CD4-positive, alpha-beta T cell (primary cell): ENCODE data around the gene FAM151B. TPM values are rescaled to one million over a fixed set of nuclear protein-coding genes. Genes with fewer than 3 reads are reported as not detected.

Experiments
- ATAC-seq: fragments of 200-7000 bp; cut with Tn5 transposase; one replicate; pipeline ENCODE4 v1.10.0; 2022; ENCODE audit warnings: mild to moderate bottlenecking; ENCODE audit not compliant: poor library complexity
- CTCF ChIA-PET: fragments of 350-600 bp; sonication (Branson Sonifier 250); formaldehyde crosslinking; loops from one replicate; lab custom pipeline; 2021; ENCODE audit warnings: antibody characterized with exemption, inconsistent platforms; lab: Charles Lee
- POLR2A ChIA-PET: fragments of 350-600 bp; sonication (Branson Sonifier 250); formaldehyde crosslinking; loops from one replicate; lab custom pipeline; 2021; ENCODE audit warnings: antibody characterized with exemption, inconsistent platforms; lab: Charles Lee
- DNase-seq, 14 experiments: peaks; one replicate each; pipeline ENCODE4 v3.0.0-alpha.2; 2013 to 2020; ENCODE audit warnings: mixed read lengths in 2 of 14
- H3K27ac ChIP-seq, 2 donors: one replicate each; pipeline versions ENCODE4 v1.5.1 to v1.7.0; 2013; ENCODE audit warnings: low read length in 2 of 2, low read depth in 1 of 2, mild to moderate bottlenecking in 1 of 2
- H3K27me3 ChIP-seq, 2 experiments: 1 replicate in 1 of 2; 2 replicates in 1 of 2; pipeline versions ENCODE4 v1.6.1 to v1.7.0; 2013; ENCODE audit warnings: low read length in 2 of 2, control low read depth in 1 of 2, mild to moderate bottlenecking in 1 of 2, moderate library complexity in 1 of 2; ENCODE audit not compliant: insufficient read depth in 2 of 2, control insufficient read depth in 1 of 2
- H3K36me3 ChIP-seq: one replicate; pipeline ENCODE4 v1.6.1; 2013; ENCODE audit warnings: low read length, control low read depth; ENCODE audit not compliant: insufficient read depth
- H3K4me1 ChIP-seq: one replicate; pipeline ENCODE4 v1.6.1; 2013; ENCODE audit warnings: low read length, control low read depth; ENCODE audit not compliant: insufficient read depth
- H3K4me3 ChIP-seq: one replicate; pipeline ENCODE4 v1.5.1; 2013; ENCODE audit warnings: mild to moderate bottlenecking, low read length, moderate library complexity
- H3K9me3 ChIP-seq, 2 experiments: 1 replicate in 1 of 2; 2 replicates in 1 of 2; pipeline versions ENCODE4 v1.6.1 to v1.7.0; 2013; ENCODE audit warnings: low read length in 2 of 2, mild to moderate bottlenecking in 2 of 2, control low read depth in 1 of 2, moderate library complexity in 1 of 2; ENCODE audit not compliant: control insufficient read depth in 1 of 2, insufficient read depth in 1 of 2
- H3K27ac Mint-ChIP-seq: one replicate; pipeline ENCODE4 v1.8.0; 2020; ENCODE audit warnings: mixed read lengths
- H3K27me3 Mint-ChIP-seq: one replicate; pipeline ENCODE4 v1.8.0; 2021; ENCODE audit warnings: mixed read lengths
- H3K36me3 Mint-ChIP-seq: one replicate; pipeline ENCODE4 v1.8.0; 2021; ENCODE audit warnings: low read depth, mixed read lengths
- H3K4me1 Mint-ChIP-seq: one replicate; pipeline ENCODE4 v1.8.0; 2021; ENCODE audit warnings: low read depth, mixed read lengths
- H3K4me3 Mint-ChIP-seq: one replicate; pipeline ENCODE4 v1.8.0; 2020; ENCODE audit warnings: mild to moderate bottlenecking, mixed read lengths
- H3K9me3 Mint-ChIP-seq: one replicate; pipeline ENCODE4 v1.8.0; 2020; ENCODE audit warnings: mixed read lengths
- CTCF ChIP-seq: fragments of 200-600 bp; IDR thresholded peaks from one replicate; pipeline ENCODE4 v1.8.0; 2022; ENCODE audit warnings: antibody characterized with exemption, mild to moderate bottlenecking
- intact Hi-C, 2 experiments: fragments of 100-400 bp; cut with DNase I in 1 of 2; cut with micrococcal nuclease in 1 of 2; formaldehyde crosslinking; loops; one replicate each; pipeline versions ENCODE4 v1.15.1 to v1.9.0; 2023 to 2025; cut with DNase I, micrococcal nuclease
- total RNA-seq, 174 experiments: library from RNA in 2 of 174; stranded (reverse) in 2 of 174; gene quantifications; one replicate each; pipeline ENCODE4 v1.2.3 and lab custom pipeline; 2021 to 2026

The FAM151B gene
- total RNA-seq, 2 experiments from 2014 or later = 0.33 to 0.61 TPM

- Mint-ChIP-seq H3K27ac (no peak overlapping the region), H3K4me3 (no peak overlapping the region), H3K36me3 (no peaks in the 10 kb centered on the region), H3K27me3 (peaks cover 4% of the 10 kb centered on the region), H3K9me3 (no peaks in the 10 kb centered on the region), H3K4me1 (no peaks in the 10 kb centered on the region)
- Histone ChIP-seq H3K27me3 (peaks cover 0 to 2% of the 10 kb centered on the region in 2 experiments), H3K4me3 (no peak overlapping the region), H3K36me3 (no peaks in the 10 kb centered on the region), H3K4me1 (no peaks in the 10 kb centered on the region), H3K9me3 (no peaks in the 10 kb centered on the region), H3K27ac (no peak overlapping the region)
- ATAC-seq = no peak
- no peak for DNase-seq
- TF ChIP-seq CTCF = no peak
- POLR2A ChIA-PET = no interaction called here
- intact Hi-C loops = no loop called here
- CTCF ChIA-PET = no interaction called here
Measured at GRCh38 chr5:80590766-80591165, 102.9 kb downstream of the FAM151B start.

GRCh38 chr5:80591352-80591751 is 103.5 kb downstream of the FAM151B start:
- H3K27me3 Mint-ChIP-seq = peaks cover 4% of the 10 kb centered on the region
- H3K4me1 Mint-ChIP-seq = no peaks in the 10 kb centered on the region
- H3K4me3 Mint-ChIP-seq = no peak overlapping the region
- no peak overlapping the region for H3K27ac Mint-ChIP-seq
- no peaks in the 10 kb centered on the region for H3K9me3 Mint-ChIP-seq
- no peak for DNase-seq
- Histone ChIP-seq H3K9me3 (no peaks in the 10 kb centered on the region), H3K4me1 (no peaks in the 10 kb centered on the region), H3K27me3 (peaks cover 0 to 2% of the 10 kb centered on the region in 2 experiments), H3K36me3 (no peaks in the 10 kb centered on the region), H3K4me3 (no peak overlapping the region), H3K27ac (no peak overlapping the region)
- intact Hi-C loops = no loop called here
- H3K36me3 Mint-ChIP-seq = no peaks in the 10 kb centered on the region
- ATAC-seq = no peak
- CTCF ChIA-PET = no interaction called here
- no peak for TF ChIP-seq CTCF
- POLR2A ChIA-PET = no interaction called here

- Mint-ChIP-seq H3K9me3 (no peaks in the 10 kb centered on the region), H3K4me1 (no peaks in the 10 kb centered on the region), H3K4me3 (no peak overlapping the region), H3K36me3 (no peaks in the 10 kb centered on the region), H3K27me3 (peaks cover 4% of the 10 kb centered on the region), H3K27ac (no peak overlapping the region)
- Histone ChIP-seq H3K4me1 (no peaks in the 10 kb centered on the region), H3K27me3 (peaks cover 0 to 2% of the 10 kb centered on the region in 2 experiments), H3K27ac (no peak overlapping the region), H3K9me3 (no peaks in the 10 kb centered on the region), H3K36me3 (no peaks in the 10 kb centered on the region), H3K4me3 (no peak overlapping the region)
- ATAC-seq (no peak), DNase-seq (no peak)
- CTCF ChIA-PET = no interaction called here
- intact Hi-C loops = no loop called here
- POLR2A ChIA-PET = no interaction called here
- TF ChIP-seq CTCF = no peak
Measured at GRCh38 chr5:80592105-80592504, 104.2 kb downstream of the FAM151B start.

Other genes with a start within 250 kb of the FAM151B start
- 100 to 1,000 TPM; 115 to 123 TPM for gene SERINC5, start 232.1 kb upstream of the FAM151B start, total RNA-seq
- gene SPZ1, start 168.1 kb upstream of the FAM151B start, total RNA-seq = not detected
- gene ZFYVE16, start 80.0 kb upstream of the FAM151B start, total RNA-seq = 1 to 10 TPM; 7.5 to 7.9 TPM
- not detected for gene ANKRD34B, start 82.2 kb downstream of the FAM151B start, total RNA-seq
- gene MSH3, start 166.6 kb downstream of the FAM151B start, total RNA-seq = 10 to 100 TPM; 11.3 to 13.0 TPM
- 1 to 10 TPM; 3.6 to 4.0 TPM for gene DHFR, start 166.9 kb downstream of the FAM151B start, total RNA-seq